ENCODE results near the gene CT47C1. TPM values are rescaled to one million over a fixed set of nuclear protein-coding genes. Genes with fewer than 3 reads are reported as not detected.

Gene CT47C1
- total RNA-seq, 1 experiment from 2014 or later: not detected

- H3K27ac ChIP-seq (ENCODE audit: low read length): no peak overlapping the region
- no peaks in the 10 kb centered on the region for H3K4me1 ChIP-seq (ENCODE audit: control insufficient read depth, insufficient read depth, low read length)
- POLR2A ChIA-PET: no interaction called here
- no peak for TF ChIP-seq POLR2AphosphoS5 (IDR thresholded peaks at IDR 0.05; ENCODE audit: low read depth, low read length)
- TF ChIP-seq SIN3A (IDR thresholded peaks at IDR 0.05; ENCODE audit: borderline replicate concordance, insufficient read depth, low read depth, low read length): no peak
- TF ChIP-seq, protein P1, sequence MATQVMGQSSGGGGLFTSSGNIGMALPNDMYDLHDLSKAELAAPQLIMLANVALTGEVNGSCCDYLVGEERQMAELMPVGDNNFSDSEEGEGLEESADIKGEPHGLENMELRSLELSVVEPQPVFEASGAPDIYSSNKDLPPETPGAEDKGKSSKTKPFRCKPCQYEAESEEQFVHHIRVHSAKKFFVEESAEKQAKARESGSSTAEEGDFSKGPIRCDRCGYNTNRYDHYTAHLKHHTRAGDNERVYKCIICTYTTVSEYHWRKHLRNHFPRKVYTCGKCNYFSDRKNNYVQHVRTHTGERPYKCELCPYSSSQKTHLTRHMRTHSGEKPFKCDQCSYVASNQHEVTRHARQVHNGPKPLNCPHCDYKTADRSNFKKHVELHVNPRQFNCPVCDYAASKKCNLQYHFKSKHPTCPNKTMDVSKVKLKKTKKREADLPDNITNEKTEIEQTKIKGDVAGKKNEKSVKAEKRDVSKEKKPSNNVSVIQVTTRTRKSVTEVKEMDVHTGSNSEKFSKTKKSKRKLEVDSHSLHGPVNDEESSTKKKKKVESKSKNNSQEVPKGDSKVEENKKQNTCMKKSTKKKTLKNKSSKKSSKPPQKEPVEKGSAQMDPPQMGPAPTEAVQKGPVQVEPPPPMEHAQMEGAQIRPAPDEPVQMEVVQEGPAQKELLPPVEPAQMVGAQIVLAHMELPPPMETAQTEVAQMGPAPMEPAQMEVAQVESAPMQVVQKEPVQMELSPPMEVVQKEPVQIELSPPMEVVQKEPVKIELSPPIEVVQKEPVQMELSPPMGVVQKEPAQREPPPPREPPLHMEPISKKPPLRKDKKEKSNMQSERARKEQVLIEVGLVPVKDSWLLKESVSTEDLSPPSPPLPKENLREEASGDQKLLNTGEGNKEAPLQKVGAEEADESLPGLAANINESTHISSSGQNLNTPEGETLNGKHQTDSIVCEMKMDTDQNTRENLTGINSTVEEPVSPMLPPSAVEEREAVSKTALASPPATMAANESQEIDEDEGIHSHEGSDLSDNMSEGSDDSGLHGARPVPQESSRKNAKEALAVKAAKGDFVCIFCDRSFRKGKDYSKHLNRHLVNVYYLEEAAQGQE (IDR thresholded peaks at IDR 0.05; ENCODE audit: insufficient read depth in 1 of 2, low read depth in 2 of 2, low read length in 1 of 2): no peak
- no peak for TF ChIP-seq TCF7L2 (IDR thresholded peaks at IDR 0.05; ENCODE audit: low read depth, low read length)
- TF ChIP-seq CTCF (IDR thresholded peaks at IDR 0.05): no peak
- no peaks in the 10 kb centered on the region for H3K9me3 ChIP-seq (ENCODE audit: control insufficient read depth, insufficient read depth, low read depth, low read length)
- no peaks in the 10 kb centered on the region for H3K36me3 ChIP-seq (ENCODE audit: control insufficient read depth, insufficient read depth, low read length)
- in situ Hi-C loops (cut with HindIII; ENCODE audit: low pct_unique_long_range_greater_than_20kb, low sequenced_read_pairs): no loop called here
- DNase-seq (ENCODE audit: low read depth, low spot score) (no peak), ATAC-seq (no peak)
- intact Hi-C loops (cut with micrococcal nuclease; ENCODE audit: unreplicated experiment): no loop called here
- H3K4me3 ChIP-seq (ENCODE audit: low read depth in 2 of 2, low read length in 2 of 2): no peak overlapping the region
- no TSS peak for BruUV-seq (replicated peaks)
- CTCF ChIA-PET: interaction anchor here (0.6 kb wide), 1 partner anchor 173 kb away, joined by 7 read pairs; no protein-coding TSS in a partner anchor
- peaks cover 7% of the 10 kb centered on the region for H3K27me3 ChIP-seq (ENCODE audit: control insufficient read depth, insufficient read depth, low read length)
Observed at GRCh38 chrX:119107206-119107605, 34.4 kb downstream of the CT47C1 start.

DNA sequence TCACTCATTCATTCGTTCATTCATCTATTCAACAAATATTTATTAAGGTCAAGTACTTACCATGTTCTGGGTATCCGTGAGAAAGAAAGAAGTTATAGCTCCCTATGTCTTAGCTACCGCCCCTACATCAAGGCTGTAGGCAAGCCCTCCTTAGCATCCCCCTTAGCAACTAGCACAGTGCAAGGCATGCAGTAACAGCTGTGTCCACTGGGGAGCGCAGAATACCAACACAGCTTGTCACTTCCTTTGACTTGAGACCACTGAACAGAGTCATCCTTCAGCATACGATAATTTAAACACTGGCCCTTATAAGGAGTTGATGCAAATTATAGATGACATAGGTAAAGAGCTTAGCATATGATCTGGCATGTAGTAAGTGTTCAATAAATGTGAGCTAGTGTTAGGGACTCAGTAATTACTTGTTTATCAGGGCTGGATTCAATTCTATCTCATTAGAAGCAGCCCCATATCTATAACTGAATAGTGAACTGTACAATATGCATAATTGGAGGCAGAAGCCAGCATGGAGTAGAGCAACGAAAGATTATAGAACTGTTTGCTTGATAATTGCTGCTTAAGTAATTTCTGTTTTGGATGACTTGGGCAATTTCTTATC, 46.1 kb downstream of the CT47C1 start:
- Histone ChIP-seq H3K4me3 (ENCODE audit: low read depth in 2 of 2, low read length in 2 of 2) (no peak overlapping the region), H3K27ac (ENCODE audit: low read length) (no peak overlapping the region), H3K36me3 (ENCODE audit: control insufficient read depth, insufficient read depth, low read length) (no peaks in the 10 kb centered on the region), H3K27me3 (ENCODE audit: control insufficient read depth, insufficient read depth, low read length) (peaks cover 19% of the 10 kb centered on the region), H3K4me1 (ENCODE audit: control insufficient read depth, insufficient read depth, low read length) (no peaks in the 10 kb centered on the region), H3K9me3 (ENCODE audit: control insufficient read depth, insufficient read depth, low read depth, low read length) (no peaks in the 10 kb centered on the region)
- ATAC-seq (peak; percentile 96), DNase-seq (ENCODE audit: low read depth, low spot score) (peak; percentile 36)
- BruUV-seq (replicated peaks): no TSS peak
- CTCF ChIA-PET: interaction anchor here (0.6 to 1.1 kb wide), 6 partner anchors 61 to 149 kb away, joined by 3 to 4 read pairs (median 4); no protein-coding TSS in a partner anchor
- in situ Hi-C loops (cut with HindIII; ENCODE audit: low pct_unique_long_range_greater_than_20kb, low sequenced_read_pairs) (no loop called here), intact Hi-C loops (cut with micrococcal nuclease; ENCODE audit: unreplicated experiment) (loop anchor here (1.0 kb wide), 1 partner anchor 99 kb away; no protein-coding TSS in a partner anchor)
- POLR2A ChIA-PET: interaction anchor here (0.6 kb wide), 1 partner anchor 19 kb away, joined by 3 read pairs; no protein-coding TSS in a partner anchor
- TF ChIP-seq POLR2AphosphoS5 (IDR thresholded peaks at IDR 0.05; ENCODE audit: low read depth, low read length) (no peak), CTCF (IDR thresholded peaks at IDR 0.05) (peak; percentile 83)
